Measurements from ENCODE around the gene GRIP2. TPM values are rescaled to one million over a fixed set of nuclear protein-coding genes. Genes with fewer than 3 reads are reported as not detected.

Gene GRIP2
- polyA plus RNA-seq = 0.01 to 0.09 TPM (median 0.01 TPM) in 3 replicates
- polyA plus RNA-seq (2011; ENCODE audit: low read depth) = 0.06 TPM
- 0.04 and 0.06 TPM in 2 replicates for polyA plus RNA-seq (2011; cell fraction: cytosol; rRNA removed)
- polyA plus RNA-seq (2011; cell fraction: nucleus; rRNA removed) = 0.18 and 0.29 TPM in 2 replicates
- 0.07 TPM in 1 of 2 replicates, not detected in the other for polyA plus RNA-seq (2012; ENCODE audit: low replicate concordance)
- 0.13 to 1.7 TPM in 2 of 3 replicates, not detected in the other for polyA minus RNA-seq
- polyA minus RNA-seq (2011; cell fraction: cytosol; rRNA and poly(A)+ RNA removed) = not detected
- polyA minus RNA-seq (2011; cell fraction: nucleus; rRNA and poly(A)+ RNA removed) = 0.42 TPM in 1 of 2 replicates, not detected in the other

- Histone ChIP-seq H3K9me1 (ENCODE audit: control insufficient read depth, extremely low read depth, insufficient read depth, low read length) (no peaks in the 10 kb centered on the region), H3K4me1 (ENCODE audit: control insufficient read depth, extremely low read depth, insufficient read depth, low read length) (no peaks in the 10 kb centered on the region), H3K4me3 (ENCODE audit: control insufficient read depth in 2 of 3, extremely low read depth in 1 of 3, insufficient read depth in 2 of 3, low read depth in 1 of 3, low read length in 3 of 3) (no peak within 1 kb of the TSS), H3K9me3 (ENCODE audit: control insufficient read depth, low read depth, low read length) (no peaks in the 10 kb centered on the region), H3K79me2 (ENCODE audit: control insufficient read depth, insufficient read depth, low read length) (no peaks in the 10 kb centered on the region), H3K9ac (ENCODE audit: control insufficient read depth, extremely low read depth, insufficient read depth, low read length) (no peak within 1 kb of the TSS), H3K4me2 (ENCODE audit: control insufficient read depth, extremely low read depth, insufficient read depth, low read depth, low read length) (no peak within 1 kb of the TSS), H3K27me3 (ENCODE audit: control insufficient read depth, extremely low read depth, insufficient read depth, low read length) (peaks cover 8% of the 10 kb centered on the region), H4K20me1 (ENCODE audit: control insufficient read depth, extremely low read depth, insufficient read depth, low read length) (no peaks in the 10 kb centered on the region), H2AFZ (ENCODE audit: control insufficient read depth, low read length) (no peak within 1 kb of the TSS), H3K36me3 (ENCODE audit: control insufficient read depth in 2 of 2, extremely low read depth in 1 of 2, insufficient read depth in 2 of 2, low read length in 2 of 2) (no peaks in the 10 kb centered on the region), H3K27ac (ENCODE audit: control insufficient read depth, insufficient read depth, low read length) (no peak within 1 kb of the TSS)
- FAIRE-seq (no peak), DNase-seq (ENCODE audit: low read depth, low spot score) (no peak)
- no peak for TF ChIP-seq CTCF (optimal IDR thresholded peaks at IDR 0.05 in 1 of 3, IDR thresholded peaks at IDR 0.05 in 1 of 3, conservative IDR thresholded peaks at IDR 0.05 in 1 of 3; ENCODE audit: extremely low read depth in 1 of 3, insufficient read depth in 2 of 3, low read length in 3 of 3)
- no peak for TF ChIP-seq EZH2 (IDR thresholded peaks at IDR 0.05; ENCODE audit: low read length)
- dilution Hi-C loops (cut with MboI; ENCODE audit: extremely low pct_ligation_motif_present, low sequenced_read_pairs) = no loop called here
These were observed at the start of gene GRIP2 for GRCh38 chr3:14539742-14540491. TSS of gene GRIP2 (minus strand) at chr3:14540342. CDS start at chr3:14540308, 34 bp downstream.

GRCh38 chr3:14588425-14589112 is 48.4 kb upstream of the GRIP2 start:
- H3K27ac ChIP-seq (ENCODE audit: control insufficient read depth, insufficient read depth, low read length) = no peak overlapping the region

More at GRCh38 chr3:14588425-14589112, 48.4 kb upstream of the GRIP2 start:
- no peak for TF ChIP-seq CTCF (optimal IDR thresholded peaks at IDR 0.05 in 1 of 3, IDR thresholded peaks at IDR 0.05 in 1 of 3, conservative IDR thresholded peaks at IDR 0.05 in 1 of 3; ENCODE audit: extremely low read depth in 1 of 3, insufficient read depth in 2 of 3, low read length in 3 of 3)
- TF ChIP-seq EZH2 (IDR thresholded peaks at IDR 0.05; ENCODE audit: low read length) = no peak
- H3K79me2 ChIP-seq (ENCODE audit: control insufficient read depth, insufficient read depth, low read length) = no peaks in the 10 kb centered on the region
- H3K27me3 ChIP-seq (ENCODE audit: control insufficient read depth, extremely low read depth, insufficient read depth, low read length) = peaks cover 32% of the 10 kb centered on the region
- no peak overlapping the region for H3K4me3 ChIP-seq (ENCODE audit: control insufficient read depth in 2 of 3, extremely low read depth in 1 of 3, insufficient read depth in 2 of 3, low read depth in 1 of 3, low read length in 3 of 3)
- no peaks in the 10 kb centered on the region for H4K20me1 ChIP-seq (ENCODE audit: control insufficient read depth, extremely low read depth, insufficient read depth, low read length)
- DNase-seq (ENCODE audit: low read depth, low spot score) (no peak), FAIRE-seq (no peak)
- H3K36me3 ChIP-seq (ENCODE audit: control insufficient read depth in 2 of 2, extremely low read depth in 1 of 2, insufficient read depth in 2 of 2, low read length in 2 of 2) = no peaks in the 10 kb centered on the region
- H3K9me3 ChIP-seq (ENCODE audit: control insufficient read depth, low read depth, low read length) = no peaks in the 10 kb centered on the region
- H2AFZ ChIP-seq (ENCODE audit: control insufficient read depth, low read length) = no peak overlapping the region
- H3K9ac ChIP-seq (ENCODE audit: control insufficient read depth, extremely low read depth, insufficient read depth, low read length) = no peak overlapping the region
- no peak overlapping the region for H3K4me2 ChIP-seq (ENCODE audit: control insufficient read depth, extremely low read depth, insufficient read depth, low read depth, low read length)
- H3K4me1 ChIP-seq (ENCODE audit: control insufficient read depth, extremely low read depth, insufficient read depth, low read length) = peaks cover 9% of the 10 kb centered on the region
- no peaks in the 10 kb centered on the region for H3K9me1 ChIP-seq (ENCODE audit: control insufficient read depth, extremely low read depth, insufficient read depth, low read length)
- dilution Hi-C loops (cut with MboI; ENCODE audit: extremely low pct_ligation_motif_present, low sequenced_read_pairs) = no loop called here
